GM19452 (cell line): ENCODE results near the gene CT45A3.
"Not testable (repeated sequence)": the region's sequence is repeated elsewhere in the genome, so short reads cannot be mapped to it uniquely, and the experiment has no call there.

Experiments
- ATAC-seq: cut with Tn5 transposase; IDR thresholded peaks from one replicate; pipeline ENCODE4 v1.9.1; 2021; ENCODE audit not compliant: unreplicated experiment

CT45A3 gene, protein sequence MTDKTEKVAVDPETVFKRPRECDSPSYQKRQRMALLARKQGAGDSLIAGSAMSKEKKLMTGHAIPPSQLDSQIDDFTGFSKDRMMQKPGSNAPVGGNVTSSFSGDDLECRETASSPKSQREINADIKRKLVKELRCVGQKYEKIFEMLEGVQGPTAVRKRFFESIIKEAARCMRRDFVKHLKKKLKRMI

DNA sequence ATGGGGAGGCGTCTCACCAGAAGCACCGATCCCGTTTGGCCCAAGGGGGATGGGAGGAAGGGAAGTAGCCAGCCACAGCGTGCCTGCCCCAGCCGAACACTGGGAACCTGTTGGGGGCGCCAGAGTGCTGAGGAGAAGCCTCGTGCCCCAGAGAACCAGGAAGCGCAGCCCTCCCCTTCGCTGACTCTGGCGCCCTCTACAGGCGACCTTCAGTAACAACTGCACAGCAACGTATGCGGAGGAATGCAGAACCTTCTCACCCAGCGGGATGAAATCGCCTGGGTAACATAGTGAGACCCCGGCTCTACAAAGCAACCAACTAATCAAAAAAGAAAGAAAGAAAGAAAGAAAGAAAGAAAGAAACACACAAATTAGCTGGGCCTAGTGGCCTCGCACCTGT, at the start of gene CT45A3:
Gene CT45A3 (minus strand): TSS at position 101 of the 400 bp plus-strand sequence. CDS start 3,747 bp downstream, outside the sequence.
- not testable (repeated sequence) for ATAC-seq

DNA sequence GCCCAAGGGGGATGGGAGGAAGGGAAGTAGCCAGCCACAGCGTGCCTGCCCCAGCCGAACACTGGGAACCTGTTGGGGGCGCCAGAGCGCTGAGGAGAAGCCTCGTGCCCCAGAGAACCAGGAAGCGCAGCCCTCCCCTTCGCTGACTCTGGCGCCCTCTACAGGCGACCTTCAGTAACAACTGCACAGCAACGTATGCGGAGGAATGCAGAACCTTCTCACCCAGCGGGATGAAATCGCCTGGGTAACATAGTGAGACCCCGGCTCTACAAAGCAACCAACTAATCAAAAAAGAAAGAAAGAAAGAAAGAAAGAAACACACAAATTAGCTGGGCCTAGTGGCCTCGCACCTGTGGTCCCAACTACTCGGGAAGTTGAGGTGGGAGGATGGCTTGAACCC, 34.7 kb upstream of the CT45A3 start, which contains the start of gene CT45A6:
Gene CT45A6 (minus strand): TSS at position 101 of the 400 bp plus-strand sequence. CDS start 3,794 bp downstream, outside the sequence.
- ATAC-seq, result not testable (repeated sequence)

GRCh38 chrX:135785403-135785802, 17.4 kb upstream of the CT45A3 start, which contains the start of gene CT45A5:
Gene CT45A5 (minus strand): TSS chrX:135785503. CDS start chrX:135781729, 3,774 bp downstream.
- not testable (repeated sequence) for ATAC-seq

- ATAC-seq, result not testable (repeated sequence)
These were observed 23.3 kb downstream of the CT45A3 start for GRCh38 chrX:135744739-135745138.

GRCh38 chrX:135741192-135741715, 26.7 kb downstream of the CT45A3 start:
- ATAC-seq, result no peak

GRCh38 chrX:135740681-135741149, 27.3 kb downstream of the CT45A3 start:
- ATAC-seq, result peak; percentile 69

DNA sequence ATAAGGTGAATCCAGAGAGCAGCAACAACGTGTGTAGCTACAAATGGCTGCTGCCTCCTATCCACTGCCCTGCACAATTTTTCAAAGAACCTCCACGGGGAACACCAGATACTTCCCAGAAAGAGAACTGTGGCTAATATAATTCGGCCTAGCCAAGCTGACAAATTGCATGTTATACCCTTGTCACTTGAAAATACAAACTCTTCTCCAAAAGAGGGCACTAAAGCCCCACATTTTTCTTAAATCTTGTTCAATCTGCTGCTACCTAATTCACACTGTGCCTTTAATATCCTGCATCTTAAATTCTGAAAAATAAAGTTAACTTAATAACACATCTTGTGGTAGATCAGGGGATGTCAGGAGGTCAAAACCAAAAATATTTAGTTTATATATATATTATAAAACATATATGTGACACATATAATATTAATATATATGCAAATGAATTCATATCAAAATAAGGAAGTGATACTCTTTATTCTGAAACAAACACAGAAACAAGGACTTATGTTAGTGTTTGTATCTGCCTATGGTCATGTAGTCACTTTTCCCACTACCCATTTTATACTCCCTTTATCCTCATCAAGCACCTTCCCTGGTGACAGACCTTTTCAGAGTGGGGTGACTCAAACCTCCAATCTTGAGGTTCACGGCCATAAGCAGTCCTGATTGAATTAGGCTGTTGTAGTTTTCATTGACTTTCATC, 30.5 kb downstream of the CT45A3 start:
- no peak for ATAC-seq

DNA sequence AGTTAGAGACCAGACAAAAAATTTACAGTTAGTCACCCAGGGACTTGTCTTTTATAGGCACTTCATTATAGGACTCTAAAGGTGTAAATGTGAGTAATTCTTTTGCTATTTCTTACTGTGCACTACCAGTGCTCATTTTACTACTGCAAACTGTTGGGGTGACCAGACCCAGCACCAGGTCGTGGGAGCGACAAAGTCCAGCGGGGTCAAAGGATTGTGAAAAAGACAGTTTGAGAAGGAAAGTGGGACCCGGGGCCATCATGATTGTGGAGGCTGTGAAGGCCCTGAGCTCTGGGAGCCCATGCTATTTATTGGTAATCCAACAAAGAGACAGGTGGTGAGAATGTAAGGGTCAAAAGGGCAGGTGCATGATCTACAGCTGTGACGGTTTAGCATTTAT, 33.3 kb downstream of the CT45A3 start:
- ATAC-seq, result not testable (repeated sequence)

DNA sequence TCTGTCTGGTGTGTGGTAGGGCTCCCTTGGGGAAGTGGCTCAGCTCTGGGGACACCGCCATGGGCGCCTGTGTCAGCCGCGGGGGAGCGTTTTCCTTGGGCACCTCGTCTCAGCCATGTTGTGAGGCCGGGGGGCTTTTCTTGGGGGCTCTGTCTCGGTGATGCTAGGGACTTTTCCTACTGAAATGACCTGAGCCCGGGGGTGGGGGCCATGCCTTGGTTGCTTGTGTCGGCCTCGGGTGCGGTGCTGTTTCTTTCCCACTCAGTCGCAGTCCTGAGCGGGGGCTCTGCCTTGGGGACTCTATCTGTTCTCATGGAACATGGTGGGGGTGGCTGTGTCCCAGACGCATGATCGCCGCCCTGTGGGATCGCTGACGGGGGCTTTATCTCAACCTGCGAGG, 54.2 kb downstream of the CT45A3 start:
- ATAC-seq, result no peak

- ATAC-seq, result not testable (repeated sequence)
These were observed 54.8 kb downstream of the CT45A3 start, which contains the start of gene CT45A1 for GRCh38 chrX:135713183-135713689. Gene CT45A1 (plus strand): TSS chrX:135713639. CDS start chrX:135718941, 5,302 bp downstream.
